ENCODE measurements around the gene SLC16A4.
A peak's percentile ranks its signal among the peaks of the same experiment; 100 is the strongest.

Gene SLC16A4

GRCh38 chr1:110384581-110385321, 6.1 kb downstream of the SLC16A4 start:
- no peak overlapping the region for H3K4me3 ChIP-seq (ENCODE audit: low read length)

GRCh38 chr1:110383251-110383990, 7.4 kb downstream of the SLC16A4 start:
- Histone ChIP-seq H3K9ac (ENCODE audit: low read depth, low read length) (no peak overlapping the region), H3K9me3 (ENCODE audit: insufficient read depth, low read depth, low read length) (no peaks in the 10 kb centered on the region), H3K4me1 (ENCODE audit: insufficient read depth, low read length) (no peaks in the 10 kb centered on the region), H3K36me3 (ENCODE audit: insufficient read depth, low read depth, low read length) (peaks cover 12% of the 10 kb centered on the region), H3K27me3 (ENCODE audit: insufficient read depth, low read length) (no peaks in the 10 kb centered on the region), H3K27ac (ENCODE audit: low read length) (no peak overlapping the region), H3K4me3 (ENCODE audit: low read length) (no peak overlapping the region)

More at GRCh38 chr1:110384581-110385321, 6.1 kb downstream of the SLC16A4 start:
- Histone ChIP-seq H3K9me3 (ENCODE audit: insufficient read depth, low read depth, low read length) (no peaks in the 10 kb centered on the region), H3K9ac (ENCODE audit: low read depth, low read length) (no peak overlapping the region), H3K4me1 (ENCODE audit: insufficient read depth, low read length) (no peaks in the 10 kb centered on the region), H3K36me3 (ENCODE audit: insufficient read depth, low read depth, low read length) (peaks cover 7% of the 10 kb centered on the region), H3K27me3 (ENCODE audit: insufficient read depth, low read length) (no peaks in the 10 kb centered on the region), H3K27ac (ENCODE audit: low read length) (no peak overlapping the region)

DNA sequence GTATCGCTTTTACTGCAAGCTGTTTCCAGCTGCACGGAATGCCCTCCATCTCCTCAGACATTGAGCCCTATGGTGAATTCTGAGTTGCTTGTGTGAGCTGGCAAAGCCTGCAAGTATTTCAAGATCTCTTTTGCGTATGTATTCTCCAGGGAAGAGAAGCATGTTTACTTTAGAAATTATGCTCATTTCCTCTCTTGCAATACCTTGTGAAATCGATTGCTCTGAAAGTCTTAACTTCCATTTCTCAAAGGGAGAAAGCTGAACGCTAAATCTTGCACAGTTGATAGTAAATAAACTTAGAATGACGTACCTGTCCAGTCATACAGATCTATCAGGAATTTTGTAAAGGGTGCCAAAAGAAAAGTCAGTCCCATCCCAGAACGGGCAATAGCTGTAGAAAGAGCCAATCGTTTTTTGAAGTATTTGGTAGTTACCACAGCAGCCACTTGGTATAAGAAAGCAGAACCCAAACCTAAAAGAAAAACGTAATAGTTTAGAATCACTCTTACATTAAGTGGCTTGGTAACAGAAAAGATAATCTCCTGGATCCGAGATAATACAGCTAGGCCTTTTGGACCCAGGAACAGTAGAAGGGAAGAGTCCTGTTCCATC, 10.0 kb downstream of the SLC16A4 start:
- Histone ChIP-seq H3K36me3 (ENCODE audit: insufficient read depth, low read depth, low read length) (peaks cover 33% of the 10 kb centered on the region), H3K9ac (ENCODE audit: low read depth, low read length) (no peak overlapping the region), H3K9me3 (ENCODE audit: insufficient read depth, low read depth, low read length) (no peaks in the 10 kb centered on the region), H3K27ac (ENCODE audit: low read length) (no peak overlapping the region), H3K4me3 (ENCODE audit: low read length) (no peak overlapping the region), H3K4me1 (ENCODE audit: insufficient read depth, low read length) (no peaks in the 10 kb centered on the region), H3K27me3 (ENCODE audit: insufficient read depth, low read length) (no peaks in the 10 kb centered on the region)

DNA sequence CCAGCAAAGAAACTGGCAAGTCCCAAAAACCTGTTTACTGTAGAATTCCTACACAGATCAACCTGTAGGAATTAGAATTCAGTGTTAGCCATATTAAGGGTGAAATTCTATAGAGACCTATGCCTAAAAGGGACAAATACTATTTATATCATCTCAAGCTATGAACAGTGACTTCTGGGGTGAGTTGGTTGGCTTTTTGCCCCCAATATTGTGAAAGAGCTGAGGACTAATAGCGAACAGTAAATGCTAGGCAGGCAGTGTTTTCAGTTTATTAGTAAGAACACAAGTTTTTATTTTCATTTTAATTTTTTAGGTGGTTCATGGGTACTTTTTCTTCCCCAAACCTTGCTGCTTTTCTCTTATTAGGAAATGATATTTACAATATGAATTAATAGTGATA, 15.3 kb downstream of the SLC16A4 start:
- H3K36me3 ChIP-seq (ENCODE audit: insufficient read depth, low read depth, low read length) = peaks cover 64% of the 10 kb centered on the region
- no peak overlapping the region for H3K4me3 ChIP-seq (ENCODE audit: low read length)
- no peak overlapping the region for H3K9ac ChIP-seq (ENCODE audit: low read depth, low read length)
- no peaks in the 10 kb centered on the region for H3K27me3 ChIP-seq (ENCODE audit: insufficient read depth, low read length)
- H3K27ac ChIP-seq (ENCODE audit: low read length) = no peak overlapping the region
- no peaks in the 10 kb centered on the region for H3K4me1 ChIP-seq (ENCODE audit: insufficient read depth, low read length)
- H3K9me3 ChIP-seq (ENCODE audit: insufficient read depth, low read depth, low read length) = no peaks in the 10 kb centered on the region

DNA sequence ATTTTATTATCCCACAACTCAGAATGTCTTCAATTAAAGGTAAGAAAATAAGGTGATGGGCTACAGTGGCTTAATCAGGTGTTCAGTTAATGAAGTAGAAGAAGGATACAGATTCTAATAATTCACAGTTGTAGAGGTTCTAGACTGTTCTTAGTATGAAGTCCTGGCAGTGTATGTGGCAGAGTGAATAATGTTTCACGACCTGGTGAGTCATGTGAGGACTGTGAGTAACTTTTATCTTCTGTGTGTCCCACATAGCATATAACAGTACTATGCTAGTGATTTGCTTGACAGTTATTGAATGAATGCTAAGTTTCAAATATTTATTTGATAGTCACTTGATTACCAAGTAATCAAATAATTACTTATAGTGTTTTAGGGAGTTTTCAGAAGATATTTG, 20.0 kb downstream of the SLC16A4 start:
- Histone ChIP-seq H3K9ac (ENCODE audit: low read depth, low read length) (no peak overlapping the region), H3K27ac (ENCODE audit: low read length) (no peak overlapping the region), H3K4me1 (ENCODE audit: insufficient read depth, low read length) (no peaks in the 10 kb centered on the region), H3K4me3 (ENCODE audit: low read length) (no peak overlapping the region), H3K9me3 (ENCODE audit: insufficient read depth, low read depth, low read length) (no peaks in the 10 kb centered on the region), H3K27me3 (ENCODE audit: insufficient read depth, low read length) (no peaks in the 10 kb centered on the region), H3K36me3 (ENCODE audit: insufficient read depth, low read depth, low read length) (peaks cover 54% of the 10 kb centered on the region)

DNA sequence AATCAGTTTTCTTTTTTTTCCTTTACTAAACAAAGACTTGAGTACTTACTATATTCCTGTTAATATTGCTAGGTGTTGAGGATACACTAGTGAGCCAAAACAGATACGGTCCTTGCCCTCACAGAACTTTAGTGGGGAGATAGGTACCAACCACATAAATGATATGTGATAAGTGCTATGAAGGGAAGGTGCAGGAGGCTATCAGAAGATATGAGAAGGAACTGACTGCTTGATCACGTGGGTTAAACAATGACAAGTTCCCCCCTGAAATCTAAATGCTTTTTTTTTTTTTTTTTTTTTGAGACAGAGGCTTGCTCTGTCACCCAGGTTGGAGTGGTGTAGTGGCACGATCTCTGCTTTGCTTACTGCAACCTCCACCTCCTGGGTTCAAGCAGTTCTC, 26.6 kb downstream of the SLC16A4 start:
- Histone ChIP-seq H3K27ac (ENCODE audit: low read length) (no peak overlapping the region), H3K36me3 (ENCODE audit: insufficient read depth, low read depth, low read length) (peaks cover 56% of the 10 kb centered on the region), H3K4me3 (ENCODE audit: low read length) (no peak overlapping the region)

DNA sequence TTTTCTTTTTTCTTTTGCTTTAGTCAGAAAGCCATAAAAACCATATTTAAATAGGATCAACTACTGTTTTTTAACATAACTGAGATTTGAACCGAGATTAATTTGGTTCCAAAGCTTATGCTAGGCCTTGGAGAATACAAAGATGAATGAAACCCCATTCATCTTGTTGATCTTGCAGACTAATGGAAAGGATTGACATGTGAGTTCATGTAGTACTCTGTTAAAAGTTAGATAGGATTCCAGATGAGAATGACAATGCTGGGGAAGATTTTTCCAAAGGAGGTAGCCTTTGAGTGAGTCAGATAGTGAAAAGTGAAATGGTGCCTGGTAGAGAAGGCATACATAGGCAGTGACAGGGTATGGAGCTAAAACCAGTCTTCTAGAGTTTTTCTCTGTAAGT, 29.0 kb downstream of the SLC16A4 start:
- no peaks in the 10 kb centered on the region for H3K27me3 ChIP-seq (ENCODE audit: insufficient read depth, low read length)
- no peak overlapping the region for H3K4me3 ChIP-seq (ENCODE audit: low read length)
- no peaks in the 10 kb centered on the region for H3K9me3 ChIP-seq (ENCODE audit: insufficient read depth, low read depth, low read length)
- peaks cover 57% of the 10 kb centered on the region for H3K36me3 ChIP-seq (ENCODE audit: insufficient read depth, low read depth, low read length)
- H3K4me1 ChIP-seq (ENCODE audit: insufficient read depth, low read length) = no peaks in the 10 kb centered on the region
- H3K9ac ChIP-seq (ENCODE audit: low read depth, low read length) = no peak overlapping the region
- H3K27ac ChIP-seq (ENCODE audit: low read length) = no peak overlapping the region

More for the DNA sequence above, 26.6 kb downstream of the SLC16A4 start:
- no peak overlapping the region for H3K9ac ChIP-seq (ENCODE audit: low read depth, low read length)
- no peaks in the 10 kb centered on the region for H3K27me3 ChIP-seq (ENCODE audit: insufficient read depth, low read length)
- H3K4me1 ChIP-seq (ENCODE audit: insufficient read depth, low read length) = no peaks in the 10 kb centered on the region
- H3K9me3 ChIP-seq (ENCODE audit: insufficient read depth, low read depth, low read length) = no peaks in the 10 kb centered on the region

DNA sequence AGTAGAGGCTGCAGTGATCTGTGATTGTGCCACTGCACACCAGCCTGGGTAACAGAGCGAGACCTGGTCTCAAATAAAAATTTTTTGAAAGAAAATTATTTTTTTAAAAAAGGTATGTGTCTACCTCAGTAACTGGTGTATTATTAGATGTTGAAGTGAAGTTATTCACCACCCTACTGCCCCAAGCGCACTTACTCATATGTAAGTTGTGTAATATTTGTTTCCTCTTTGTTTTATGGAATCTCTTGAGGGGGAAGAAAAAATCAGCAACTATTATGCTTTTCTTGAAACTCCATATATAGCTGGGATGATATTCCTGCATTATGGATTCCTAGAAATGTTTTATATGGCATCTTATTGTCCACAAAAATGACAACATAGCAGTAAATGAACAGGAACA, 30.4 kb downstream of the SLC16A4 start:
- Histone ChIP-seq H3K27ac (ENCODE audit: low read length) (no peak overlapping the region), H3K4me3 (ENCODE audit: low read length) (no peak overlapping the region), H3K9ac (ENCODE audit: low read depth, low read length) (no peak overlapping the region), H3K9me3 (ENCODE audit: insufficient read depth, low read depth, low read length) (no peaks in the 10 kb centered on the region), H3K27me3 (ENCODE audit: insufficient read depth, low read length) (no peaks in the 10 kb centered on the region), H3K4me1 (ENCODE audit: insufficient read depth, low read length) (no peaks in the 10 kb centered on the region), H3K36me3 (ENCODE audit: insufficient read depth, low read depth, low read length) (peaks cover 55% of the 10 kb centered on the region)

DNA sequence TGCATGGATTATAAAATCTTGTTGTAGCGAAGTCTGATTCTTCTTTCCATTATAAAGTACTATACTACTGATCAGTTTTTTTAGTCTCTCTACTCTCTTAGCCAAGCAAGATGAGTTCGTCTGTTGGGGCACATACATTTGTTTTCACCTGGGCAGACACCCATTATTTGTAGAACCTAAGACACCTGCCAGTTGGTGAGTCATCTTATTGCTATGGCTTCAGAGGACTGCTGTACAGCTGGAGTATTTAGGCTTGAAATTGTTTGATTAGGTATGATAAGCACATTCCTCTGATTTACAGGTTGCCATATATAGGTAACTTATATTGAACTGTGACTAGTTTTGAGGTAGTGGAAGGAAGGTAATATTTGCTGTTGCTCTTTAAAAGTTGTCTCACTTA, 34.4 kb downstream of the SLC16A4 start:
- no peak overlapping the region for H3K4me3 ChIP-seq (ENCODE audit: low read length)
- no peak overlapping the region for H3K27ac ChIP-seq (ENCODE audit: low read length)
- H3K36me3 ChIP-seq (ENCODE audit: insufficient read depth, low read depth, low read length) = peaks cover 52% of the 10 kb centered on the region
- H3K27me3 ChIP-seq (ENCODE audit: insufficient read depth, low read length) = no peaks in the 10 kb centered on the region
- H3K4me1 ChIP-seq (ENCODE audit: insufficient read depth, low read length) = no peaks in the 10 kb centered on the region
- H3K9me3 ChIP-seq (ENCODE audit: insufficient read depth, low read depth, low read length) = no peaks in the 10 kb centered on the region
- no peak overlapping the region for H3K9ac ChIP-seq (ENCODE audit: low read depth, low read length)

DNA sequence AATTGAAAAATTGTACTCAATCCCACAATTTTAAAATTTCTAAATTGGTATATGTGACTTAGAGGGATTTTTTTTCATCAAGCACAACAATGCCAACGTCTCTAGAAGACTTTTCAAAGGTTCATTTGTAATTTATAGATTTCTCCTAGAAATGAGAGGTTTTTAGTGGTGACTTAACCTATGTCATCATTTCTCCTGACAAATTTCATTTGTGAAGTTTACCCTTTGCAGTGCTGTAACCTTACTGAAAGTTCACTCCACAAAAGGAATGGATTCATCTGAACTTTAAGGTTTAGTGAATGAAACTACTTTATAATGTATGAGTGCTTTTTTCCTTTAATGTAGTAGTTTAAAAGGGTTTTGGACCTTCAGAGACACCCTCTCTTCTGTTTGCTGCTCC, 35.5 kb downstream of the SLC16A4 start:
- Histone ChIP-seq H3K9ac (ENCODE audit: low read depth, low read length) (no peak overlapping the region), H3K9me3 (ENCODE audit: insufficient read depth, low read depth, low read length) (no peaks in the 10 kb centered on the region), H3K27me3 (ENCODE audit: insufficient read depth, low read length) (no peaks in the 10 kb centered on the region), H3K27ac (ENCODE audit: low read length) (no peak overlapping the region), H3K36me3 (ENCODE audit: insufficient read depth, low read depth, low read length) (peaks cover 57% of the 10 kb centered on the region), H3K4me3 (ENCODE audit: low read length) (no peak overlapping the region), H3K4me1 (ENCODE audit: insufficient read depth, low read length) (no peaks in the 10 kb centered on the region)

GRCh38 chr1:110350360-110350759, 40.5 kb downstream of the SLC16A4 start:
- Histone ChIP-seq H3K36me3 (ENCODE audit: insufficient read depth, low read depth, low read length) (peaks cover 76% of the 10 kb centered on the region), H3K27me3 (ENCODE audit: insufficient read depth, low read length) (no peaks in the 10 kb centered on the region), H3K9ac (ENCODE audit: low read depth, low read length) (0 out of 2 replicates have a peak overlapping the region, but pooled peaks have one; percentile 0), H3K4me1 (ENCODE audit: insufficient read depth, low read length) (peaks cover 16% of the 10 kb centered on the region), H3K27ac (ENCODE audit: low read length) (no peak overlapping the region), H3K9me3 (ENCODE audit: insufficient read depth, low read depth, low read length) (no peaks in the 10 kb centered on the region), H3K4me3 (ENCODE audit: low read length) (no peak overlapping the region)

GRCh38 chr1:110348771-110349170, 42.1 kb downstream of the SLC16A4 start:
- Histone ChIP-seq H3K36me3 (ENCODE audit: insufficient read depth, low read depth, low read length) (peaks cover 84% of the 10 kb centered on the region), H3K4me3 (ENCODE audit: low read length) (no peak overlapping the region), H3K9ac (ENCODE audit: low read depth, low read length) (no peak overlapping the region), H3K9me3 (ENCODE audit: insufficient read depth, low read depth, low read length) (no peaks in the 10 kb centered on the region), H3K27ac (ENCODE audit: low read length) (no peak overlapping the region), H3K4me1 (ENCODE audit: insufficient read depth, low read length) (peaks cover 23% of the 10 kb centered on the region), H3K27me3 (ENCODE audit: insufficient read depth, low read length) (no peaks in the 10 kb centered on the region)

Measured in iPS-20b (cell line).